ENCODE data around the gene TMIGD1. TPM values are rescaled to one million over a fixed set of nuclear protein-coding genes. Genes with fewer than 3 reads are reported as not detected.
A peak's percentile ranks its signal among the peaks of the same experiment; 100 is the strongest.

The TMIGD1 gene
- total RNA-seq, 4 donors from 2014 or later: not detected

- TF ChIP-seq POLR2A (IDR thresholded peaks at IDR 0.05): no peak
- no peak for TF ChIP-seq CTCF (IDR thresholded peaks at IDR 0.05)
- peaks cover 0 to 6% (median 0%) of the 10 kb centered on the region in 3 donors for H3K4me1 ChIP-seq
- H3K4me3 ChIP-seq: no peak overlapping the region
- no peaks in the 10 kb centered on the region for H3K9me3 ChIP-seq
- intact Hi-C loops (cut with DNase I): no loop called here
- no peak overlapping the region for H3K27ac ChIP-seq
- H3K27me3 ChIP-seq: no peaks in the 10 kb centered on the region
- DNase-seq: no peak
- no peaks in the 10 kb centered on the region for H3K36me3 ChIP-seq
- 43 to 47% methylated on average over 4 to 5 of the region's 5 CpGs for WGBS, 2 donors
Measured at GRCh38 chr17:30296499-30297080, 37.3 kb downstream of the TMIGD1 start.

- Histone ChIP-seq H3K36me3 (peaks cover 0 to 20% (median 0%) of the 10 kb centered on the region in 3 donors), H3K9me3 (no peaks in the 10 kb centered on the region), H3K4me1 (peaks cover 6 to 18% (median 11%) of the 10 kb centered on the region in 3 donors), H3K27me3 (no peaks in the 10 kb centered on the region), H3K4me3 (peak overlapping the region; percentile 80 to 99 (median 89)), H3K27ac (peak overlapping the region; percentile 71 to 86 (median 80))
- intact Hi-C loops (cut with DNase I): no loop called here
- WGBS, 2 donors: 44 to 55% methylated on average over 9 to 12 of the region's 17 CpGs
- TF ChIP-seq CTCF (IDR thresholded peaks at IDR 0.05): no peak
- no peak for TF ChIP-seq POLR2A (IDR thresholded peaks at IDR 0.05)
- no peak for DNase-seq
Measured at GRCh38 chr17:30292286-30292858, 41.5 kb downstream of the TMIGD1 start.

- H3K36me3 ChIP-seq: peaks cover 0 to 26% (median 0%) of the 10 kb centered on the region in 3 donors
- peak within 1 kb of the TSS; percentile 80 to 99 (median 89) for H3K4me3 ChIP-seq
- no peaks in the 10 kb centered on the region for H3K9me3 ChIP-seq
- DNase-seq: no peak
- intact Hi-C loops (cut with DNase I): no loop called here
- H3K4me1 ChIP-seq: peaks cover 6 to 18% (median 11%) of the 10 kb centered on the region in 3 donors
- peak within 1 kb of the TSS; percentile 71 to 86 (median 80) for H3K27ac ChIP-seq
- TF ChIP-seq POLR2A (IDR thresholded peaks at IDR 0.05) (peak in 2 of 4 donors; percentile 71 to 75), CTCF (IDR thresholded peaks at IDR 0.05) (no peak)
- WGBS, 2 donors: no CpG with 5 or more reads among the region's 89 CpGs
- H3K27me3 ChIP-seq: no peaks in the 10 kb centered on the region
Measured at GRCh38 chr17:30291543-30292285, 42.1 kb downstream of the TMIGD1 start, which contains the start of gene BLMH. Gene BLMH (minus strand): TSS chr17:30291944. CDS start chr17:30291819, 125 bp downstream.

GRCh38 chr17:30290696-30291542 lies 42.9 kb downstream of the TMIGD1 start:
- Histone ChIP-seq H3K9me3 (no peaks in the 10 kb centered on the region), H3K4me3 (peak overlapping the region; percentile 80 to 99 (median 89)), H3K27ac (peak overlapping the region; percentile 71 to 86 (median 80)), H3K27me3 (no peaks in the 10 kb centered on the region), H3K36me3 (peaks cover 0 to 34% (median 0%) of the 10 kb centered on the region in 3 donors), H3K4me1 (peaks cover 6 to 18% (median 11%) of the 10 kb centered on the region in 3 donors)
- WGBS, 2 donors: 4 to 6% methylated on average over 10 to 11 of the region's 22 CpGs
- intact Hi-C loops (cut with DNase I): no loop called here
- no peak for TF ChIP-seq POLR2A (IDR thresholded peaks at IDR 0.05)
- TF ChIP-seq CTCF (IDR thresholded peaks at IDR 0.05): no peak
- DNase-seq: no peak
